HepG2 (cell line): ENCODE results near the gene C16orf54.
"Not testable (repeated sequence)": the region's sequence is repeated elsewhere in the genome, so short reads cannot be mapped to it uniquely, and the experiment has no call there.

Experiments used
- CEBPG ChIP-seq: IDR thresholded peaks from 2 replicates; pipeline ENCODE4 v1.6.1; 2016
- TAF1 ChIP-seq: sonication (generic); formaldehyde crosslinking; IDR thresholded peaks from 2 replicates; pipeline ENCODE4 v1.4.0; 2020; ENCODE audit warnings: missing genetic modification reagents

DNA sequence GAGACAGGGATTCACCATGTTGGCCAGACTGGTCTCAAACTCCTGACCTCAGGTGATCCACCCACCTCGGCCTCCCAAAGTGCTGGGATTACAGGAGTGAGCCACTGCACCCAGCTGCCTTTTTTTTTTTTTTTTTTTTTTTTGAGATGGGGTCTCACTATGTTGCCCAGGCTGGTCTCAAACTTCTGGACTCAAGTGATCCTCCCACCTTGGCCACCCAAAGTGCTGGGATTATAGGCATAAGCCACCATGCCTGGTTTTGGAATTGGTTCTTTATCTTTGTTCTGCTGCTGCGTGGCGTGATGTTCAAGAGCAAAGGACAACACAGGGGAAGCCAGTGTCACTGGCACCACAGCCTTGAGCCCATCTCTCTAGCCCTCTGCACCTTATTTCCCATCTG lies 50.1 kb downstream of the C16orf54 start:
- TF ChIP-seq CEBPG, TAF1: not testable (repeated sequence)
